Mucosa of descending colon (tissue), 3 donors: ENCODE results near the gene MISP. TPM values are rescaled to one million over a fixed set of nuclear protein-coding genes. Genes with fewer than 3 reads are reported as not detected.
A peak's percentile ranks its signal among the peaks of the same experiment; 100 is the strongest.

ENCODE experiments used
- ATAC-seq: fragments of 200-7000 bp; cut with Tn5 transposase; one replicate; pipeline ENCODE4 v1.9.1; 2020; ENCODE audit warnings: mild to moderate bottlenecking, moderate library complexity
- DNase-seq, 3 donors: peaks; one replicate each; pipeline ENCODE4 v3.0.0-alpha.2; 2020
- H3K36me3 ChIP-seq: fragments of 200-600 bp; one replicate; pipeline ENCODE4 v1.8.0; 2021; ENCODE audit warnings: low read depth, mild to moderate bottlenecking
- H3K4me1 ChIP-seq: fragments of 200-600 bp; one replicate; pipeline ENCODE4 v1.8.0; 2021; ENCODE audit warnings: low read depth, mild to moderate bottlenecking
- H3K4me3 ChIP-seq: fragments of 200-600 bp; one replicate; pipeline ENCODE4 v1.8.0; 2021; ENCODE audit warnings: mild to moderate bottlenecking
- H3K9me3 ChIP-seq: fragments of 200-600 bp; one replicate; pipeline ENCODE4 v1.8.0; 2021; ENCODE audit warnings: mild to moderate bottlenecking
- CTCF ChIP-seq: fragments of 200-600 bp; IDR thresholded peaks from one replicate; pipeline ENCODE4 v1.8.0; 2022; ENCODE audit warnings: antibody characterized with exemption, mild to moderate bottlenecking
- intact Hi-C, 2 donors: fragments of 100-400 bp; cut with DNase I in 1 of 2; cut with micrococcal nuclease in 1 of 2; formaldehyde crosslinking; loops; one replicate each; pipeline versions ENCODE4 v1.11.0 to v1.11.1; 2022; cut with DNase I, micrococcal nuclease
- total RNA-seq, 3 donors: library from RNA; stranded (reverse); fragmentation: NEBNext Ultra II Directional in 2 of 3; extraction: Animal tissue kit (Norgen Biotek cat#: 25700) in 2 of 3; gene quantifications; one replicate each; pipeline versions ENCODE4 v1.2.1 to v1.2.4, GENCODE V29; 2021 to 2023
- donor health status: DM: no; HTN: no; CAD: no; lungs with moderate emphysema.
- donor health status: DM: no; HTN: no; CAD: no.
- donor health status: DM: no; HTN: yes; CAD: no.

Gene MISP
- total RNA-seq, 3 donors from 2014 or later = 184 to 443 (median 361) TPM

- Histone ChIP-seq H3K4me1 (no peaks in the 10 kb centered on the region), H3K4me3 (no peak overlapping the region), H3K36me3 (no peaks in the 10 kb centered on the region), H3K9me3 (peaks cover 4% of the 10 kb centered on the region)
- no peak for TF ChIP-seq CTCF
- ATAC-seq = no peak
- intact Hi-C loops = no loop called here
- no peak for DNase-seq
These were observed 35.6 kb upstream of the MISP start for GRCh38 chr19:715347-715746.

GRCh38 chr19:718251-718951, 32.5 kb upstream of the MISP start:
- ATAC-seq (peak; percentile 9), DNase-seq (no peak)
- no peaks in the 10 kb centered on the region for H3K4me1 ChIP-seq
- no peak for TF ChIP-seq CTCF
- H3K36me3 ChIP-seq = no peaks in the 10 kb centered on the region
- intact Hi-C loops = no loop called here
- H3K4me3 ChIP-seq = no peak overlapping the region
- peaks cover 4% of the 10 kb centered on the region for H3K9me3 ChIP-seq

GRCh38 chr19:718991-719512, 31.9 kb upstream of the MISP start:
- no peaks in the 10 kb centered on the region for H3K4me1 ChIP-seq
- ATAC-seq = peak; percentile 42
- no peaks in the 10 kb centered on the region for H3K36me3 ChIP-seq
- DNase-seq = peak in 2 of 3 donors; percentile 41 to 67
- no peak overlapping the region for H3K4me3 ChIP-seq
- peaks cover 4% of the 10 kb centered on the region for H3K9me3 ChIP-seq
- no peak for TF ChIP-seq CTCF
- intact Hi-C loops = no loop called here

- no peak for TF ChIP-seq CTCF
- ATAC-seq (no peak), DNase-seq (no peak)
- intact Hi-C loops = no loop called here
- H3K36me3 ChIP-seq = no peaks in the 10 kb centered on the region
- peaks cover 4% of the 10 kb centered on the region for H3K9me3 ChIP-seq
- no peak overlapping the region for H3K4me3 ChIP-seq
- no peaks in the 10 kb centered on the region for H3K4me1 ChIP-seq
These were observed 31.1 kb upstream of the MISP start for GRCh38 chr19:719636-720344.

GRCh38 chr19:720345-721160, 30.4 kb upstream of the MISP start:
- intact Hi-C loops = no loop called here
- ATAC-seq = peak; percentile 43
- no peak for DNase-seq
- H3K36me3 ChIP-seq = no peaks in the 10 kb centered on the region
- H3K9me3 ChIP-seq = peaks cover under 1% of the 10 kb centered on the region
- no peaks in the 10 kb centered on the region for H3K4me1 ChIP-seq
- TF ChIP-seq CTCF = no peak
- H3K4me3 ChIP-seq = no peak overlapping the region
